Retinal pigment epithelial cell (primary cell): ENCODE data around the gene NUB1.

Experiments used
- DNase-seq: peaks from one replicate; pipeline ENCODE4 v3.0.0-alpha.2; 2010; ENCODE audit warnings: low read depth
- H3K4me3 ChIP-seq: 2 replicates; pipeline ENCODE4 v1.5.1; 2011; ENCODE audit warnings: mild to moderate bottlenecking, low read length, control low read depth, moderate library complexity
- CTCF ChIP-seq: conservative IDR thresholded peaks from 2 replicates; pipeline ENCODE4 v1.5.1; 2011; ENCODE audit warnings: low read depth, low read length, control low read depth, inconsistent platforms

NUB1 gene

DNA sequence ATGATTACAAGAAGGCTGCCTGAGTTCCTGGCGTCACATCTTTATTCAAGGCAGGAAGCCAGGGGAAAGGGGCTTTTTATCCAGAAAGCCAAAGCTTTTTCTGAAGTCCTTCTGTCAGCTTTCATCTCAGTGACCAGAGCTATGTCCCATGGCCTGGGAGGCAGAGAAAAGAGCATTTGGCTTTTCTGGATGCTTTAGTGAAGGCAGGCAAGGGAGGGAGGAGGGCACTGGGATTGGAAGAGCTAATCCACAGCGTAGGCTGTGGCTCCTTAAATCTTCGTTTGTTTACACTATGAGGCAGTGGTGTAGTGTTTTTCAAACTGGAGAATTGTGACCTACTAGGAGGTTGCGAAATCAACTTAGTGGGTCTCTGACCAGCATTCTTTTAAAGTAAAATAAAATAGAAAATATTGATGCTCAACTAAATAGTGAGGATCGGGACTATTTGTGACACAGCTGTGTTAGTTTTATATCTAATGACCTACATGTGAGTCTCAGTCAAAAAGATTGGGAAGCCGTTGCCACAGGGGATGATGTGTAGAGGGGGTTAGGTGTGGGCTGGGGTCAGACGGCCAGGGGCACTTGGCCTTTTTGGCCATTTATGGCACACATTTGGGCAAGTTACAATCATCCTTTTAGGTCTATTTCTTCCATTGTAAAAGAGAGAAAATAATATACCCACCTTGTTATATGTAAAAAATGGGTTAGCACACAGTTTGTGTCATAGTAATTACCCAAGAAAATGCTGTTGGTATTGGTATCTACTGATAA, 84.2 kb downstream of the NUB1 start:
- TF ChIP-seq CTCF, result no peak
- peak; percentile 82 for DNase-seq
- H3K4me3 ChIP-seq, result no peak overlapping the region

DNA sequence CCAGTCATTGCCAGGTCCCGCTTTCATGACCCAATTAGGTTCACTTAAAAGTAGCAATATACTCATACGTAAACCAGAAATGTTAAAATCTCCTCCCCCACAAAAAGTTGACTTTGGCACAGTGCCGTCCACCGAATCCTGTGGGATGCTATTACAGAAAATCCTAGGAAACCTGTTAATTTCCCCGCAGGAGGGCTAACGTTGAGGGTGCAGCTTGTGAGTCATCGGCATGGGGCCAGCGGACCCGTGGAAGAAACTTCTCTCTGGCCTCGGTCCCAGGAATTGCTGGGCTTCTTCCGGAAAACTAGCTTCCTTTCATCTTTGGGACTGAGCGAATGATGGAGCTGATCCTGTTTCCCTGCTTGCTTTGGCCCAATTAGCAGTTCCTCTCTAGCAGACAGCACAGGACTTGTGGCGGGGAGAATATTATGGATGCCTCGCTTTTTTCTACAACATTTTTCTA, 84.9 kb downstream of the NUB1 start:
- TF ChIP-seq CTCF, result no peak
- DNase-seq, result peak; percentile 98
- H3K4me3 ChIP-seq, result no peak overlapping the region

DNA sequence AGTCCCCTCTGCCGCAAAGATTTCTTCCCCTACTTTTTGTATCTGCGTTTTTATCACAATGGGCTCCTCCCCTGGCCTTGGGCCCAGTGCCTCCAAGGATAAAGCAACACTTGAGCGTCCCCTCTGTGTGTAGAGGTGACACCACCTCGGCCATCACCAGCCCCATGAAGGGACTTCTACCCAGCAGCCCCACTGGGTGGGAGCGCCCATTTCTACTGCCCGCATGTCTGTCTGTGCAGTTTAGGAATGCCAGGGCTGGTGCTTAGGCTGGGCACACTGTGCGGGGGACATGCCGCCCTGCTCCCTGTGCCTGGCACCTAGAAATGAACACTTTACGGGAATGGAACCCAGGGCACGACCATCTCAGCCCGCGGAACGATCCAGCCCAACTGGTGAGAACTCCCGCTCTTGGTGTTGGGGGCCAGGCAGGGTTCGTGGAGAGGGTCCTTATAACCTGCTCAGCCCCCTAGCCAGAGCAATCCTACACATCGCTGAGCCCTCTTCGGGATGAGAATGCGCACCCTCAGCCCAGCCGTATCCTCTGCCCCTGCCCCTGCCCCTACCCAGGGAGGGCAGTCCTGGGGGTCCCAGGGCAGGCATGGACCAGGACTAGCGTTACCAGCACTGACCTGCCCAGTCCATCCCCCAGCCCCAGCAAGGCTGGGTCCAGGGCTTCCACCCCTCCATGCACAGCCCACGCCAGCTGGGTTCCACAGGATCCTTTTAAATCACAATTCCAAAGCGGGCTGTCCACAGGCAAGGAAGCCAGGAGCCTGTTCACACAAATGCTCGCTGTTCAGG, 85.5 kb downstream of the NUB1 start:
- TF ChIP-seq CTCF, result no peak
- no peak for DNase-seq
- no peak overlapping the region for H3K4me3 ChIP-seq

- DNase-seq, result no peak
- H3K4me3 ChIP-seq, result no peak overlapping the region
- TF ChIP-seq CTCF, result no peak
Measured at GRCh38 chr7:151427705-151428377, 86.2 kb downstream of the NUB1 start.
